NOMO-1 (cell line): ENCODE data around the gene CACNA2D1.
"Not testable (repeated sequence)": the region's sequence is repeated elsewhere in the genome, so short reads cannot be mapped to it uniquely, and the experiment has no call there.

ENCODE experiments used
- DNase-seq, 2 experiments: peaks; one replicate each; lab custom pipeline; 2025; ENCODE audit not compliant: unreplicated experiment in 2 of 2; lab: John Stamatoyannopoulos, UW

Gene CACNA2D1

GRCh38 chr7:82173400-82174021 is 270.1 kb downstream of the CACNA2D1 start:
- DNase-seq, result no peak

GRCh38 chr7:82172881-82173280 is 270.7 kb downstream of the CACNA2D1 start:
- DNase-seq, result no peak

- no peak for DNase-seq
Observed at GRCh38 chr7:82172017-82172416, 271.6 kb downstream of the CACNA2D1 start.

- DNase-seq, result no peak
Observed at GRCh38 chr7:82167558-82168314, 275.8 kb downstream of the CACNA2D1 start.

- DNase-seq, result no peak
Observed at GRCh38 chr7:82166260-82167015, 277.1 kb downstream of the CACNA2D1 start.

GRCh38 chr7:82164813-82165212 is 278.8 kb downstream of the CACNA2D1 start:
- DNase-seq, result no peak

GRCh38 chr7:82164410-82164809 is 279.2 kb downstream of the CACNA2D1 start:
- DNase-seq, result no peak

GRCh38 chr7:82163586-82163985 is 280.0 kb downstream of the CACNA2D1 start:
- no peak for DNase-seq

GRCh38 chr7:82162289-82162688 is 281.3 kb downstream of the CACNA2D1 start:
- no peak for DNase-seq

- DNase-seq, result no peak
Observed at GRCh38 chr7:82158327-82158726, 285.2 kb downstream of the CACNA2D1 start.

- DNase-seq, result no peak
Observed at GRCh38 chr7:82156893-82157292, 286.7 kb downstream of the CACNA2D1 start.

- no peak for DNase-seq
Observed at GRCh38 chr7:82156168-82156567, 287.4 kb downstream of the CACNA2D1 start.

GRCh38 chr7:82154728-82155127 is 288.8 kb downstream of the CACNA2D1 start:
- DNase-seq, result no peak

GRCh38 chr7:82153776-82154175 is 289.8 kb downstream of the CACNA2D1 start:
- DNase-seq, result no peak

- no peak for DNase-seq
Observed at GRCh38 chr7:82152858-82153257, 290.7 kb downstream of the CACNA2D1 start.

GRCh38 chr7:82146491-82146890 is 297.1 kb downstream of the CACNA2D1 start:
- DNase-seq, result no peak

GRCh38 chr7:82142263-82142864 is 301.2 kb downstream of the CACNA2D1 start:
- no peak for DNase-seq

- DNase-seq, result no peak
Observed at GRCh38 chr7:82141427-82141826, 302.1 kb downstream of the CACNA2D1 start.

GRCh38 chr7:82140608-82141007 is 303.0 kb downstream of the CACNA2D1 start:
- DNase-seq, result not testable (repeated sequence)

- DNase-seq, result no peak
Observed at GRCh38 chr7:82131215-82131614, 312.4 kb downstream of the CACNA2D1 start.

- DNase-seq, result no peak
Observed at GRCh38 chr7:82129091-82129490, 314.5 kb downstream of the CACNA2D1 start.
